GM19324 (cell line): ENCODE measurements around the gene S100A3.
"Not testable (repeated sequence)": the region's sequence is repeated elsewhere in the genome, so short reads cannot be mapped to it uniquely, and the experiment has no call there.

ENCODE experiments used
- ATAC-seq: cut with Tn5 transposase; IDR thresholded peaks from one replicate; pipeline ENCODE4 v1.9.1; 2021; ENCODE audit warnings: mild to moderate bottlenecking, moderate library complexity; ENCODE audit not compliant: unreplicated experiment, low FRiP score

Gene S100A3

DNA sequence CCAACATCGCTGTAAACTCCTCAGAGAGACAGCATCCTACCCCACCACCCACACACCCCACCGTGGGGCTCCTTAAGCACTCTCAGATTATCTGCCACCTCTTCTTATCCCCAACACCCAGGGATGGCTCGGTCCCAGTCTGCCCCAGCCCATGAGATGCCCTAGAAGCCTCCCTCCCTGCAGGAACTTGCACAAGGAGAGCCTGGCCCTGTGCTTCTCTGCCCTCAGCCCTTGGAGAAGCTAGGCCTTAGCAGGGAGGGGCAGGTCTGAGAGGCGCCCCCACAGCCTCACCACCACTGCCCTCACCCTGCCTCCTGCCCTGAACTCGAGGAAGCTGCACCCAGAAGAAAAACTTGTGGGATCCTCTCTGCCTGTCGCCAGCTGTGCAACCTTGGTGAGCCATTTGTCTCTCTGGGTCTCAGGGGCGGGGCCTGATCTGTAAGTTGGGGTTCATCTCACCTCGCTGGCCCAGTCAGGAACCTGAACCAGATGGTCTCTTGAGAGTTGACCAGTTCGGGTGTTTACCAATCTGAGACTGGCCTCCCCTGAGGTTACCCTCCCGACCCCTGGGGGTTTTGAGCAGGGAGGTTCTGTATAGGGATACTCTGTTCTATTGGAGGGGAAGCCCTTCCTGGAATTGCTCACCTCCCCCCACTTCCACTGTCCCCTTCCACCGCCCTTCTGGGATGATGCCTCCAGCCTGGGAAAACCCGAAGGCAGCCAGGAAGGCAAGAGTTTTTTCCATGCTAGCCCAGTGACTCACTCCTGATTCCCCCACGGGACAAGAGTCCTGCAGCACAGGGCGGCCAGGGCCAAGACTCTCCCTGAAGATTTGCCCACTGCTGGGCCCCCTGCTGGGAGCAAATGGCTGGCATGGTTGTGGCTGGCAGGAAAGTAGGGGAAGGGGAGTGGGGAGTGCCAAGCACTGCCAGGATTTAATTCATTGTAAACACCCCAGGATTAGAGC, at the start of gene S100A3:
TSS of gene S100A3 (minus strand) at position 537 of the 967 bp plus-strand sequence. CDS start 773 bp downstream, outside the sequence.
- ATAC-seq: no peak

GRCh38 chr1:153598309-153599172, 49.5 kb upstream of the S100A3 start:
- peak; percentile 93 for ATAC-seq

GRCh38 chr1:153597206-153597605, 48.1 kb upstream of the S100A3 start:
- ATAC-seq: no peak

GRCh38 chr1:153592748-153593147, 43.7 kb upstream of the S100A3 start:
- ATAC-seq: no peak

- ATAC-seq: no peak
Measured at GRCh38 chr1:153588482-153588881, 39.4 kb upstream of the S100A3 start.

GRCh38 chr1:153588033-153588432, 39.0 kb upstream of the S100A3 start:
- ATAC-seq: not testable (repeated sequence)

GRCh38 chr1:153587314-153587713, 38.3 kb upstream of the S100A3 start:
- ATAC-seq: no peak

DNA sequence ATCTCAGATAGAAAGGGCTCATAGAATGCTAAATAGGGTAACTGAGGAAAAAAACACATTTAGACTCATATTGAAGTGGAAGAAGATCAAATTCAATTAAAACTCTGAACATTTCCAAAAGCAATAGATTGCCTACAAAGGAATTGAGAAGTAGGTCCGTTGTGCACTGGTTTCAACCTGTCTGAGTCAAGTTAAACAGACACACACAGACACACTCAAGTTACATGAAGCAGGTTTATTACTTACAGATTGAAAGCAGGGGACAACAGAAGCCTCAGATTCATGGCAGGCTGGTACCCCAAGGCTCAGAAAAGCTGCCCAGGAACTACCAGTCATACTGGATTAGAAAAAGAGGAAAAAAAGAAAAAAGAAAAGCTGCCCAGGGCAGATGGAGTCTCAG, 37.3 kb upstream of the S100A3 start:
- no peak for ATAC-seq

- ATAC-seq: no peak
Measured at GRCh38 chr1:153585006-153585405, 35.9 kb upstream of the S100A3 start.

DNA sequence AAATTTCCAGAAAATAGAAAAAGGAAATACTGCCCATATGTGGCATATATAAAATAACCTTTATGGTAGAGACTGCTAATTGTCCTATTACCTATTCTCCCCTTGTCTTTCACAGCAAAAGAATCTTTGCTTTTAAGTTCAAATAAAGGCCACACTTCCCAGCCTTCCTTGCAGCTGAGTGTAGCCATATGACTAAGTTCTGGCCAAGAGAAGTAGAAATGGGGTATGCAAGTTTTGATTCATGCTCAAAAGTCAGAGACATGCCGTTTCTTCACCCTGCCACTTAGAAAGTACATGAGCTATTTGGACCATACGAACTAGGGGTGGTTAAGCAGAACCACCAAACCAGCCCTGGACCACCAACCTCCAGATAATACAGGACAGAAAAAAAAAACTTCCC, 34.9 kb upstream of the S100A3 start:
- ATAC-seq: no peak

DNA sequence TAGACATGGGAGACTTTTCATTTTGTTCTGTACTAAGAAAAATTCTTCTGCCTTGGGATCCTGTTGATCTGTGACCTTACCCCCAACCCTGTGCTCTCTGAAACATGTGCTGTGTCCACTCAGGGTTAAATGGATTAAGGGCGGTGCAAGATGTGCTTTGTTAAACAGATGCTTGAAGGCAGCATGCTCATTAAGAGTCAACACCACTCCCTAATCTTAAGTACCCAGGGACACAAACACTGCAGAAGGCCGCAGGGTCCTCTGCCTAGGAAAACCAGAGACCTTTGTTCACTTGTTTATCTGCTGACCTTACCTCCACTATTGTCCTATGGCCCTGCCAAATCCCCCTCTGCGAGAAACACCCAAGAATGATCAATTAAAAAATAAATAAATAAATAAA, 34.5 kb upstream of the S100A3 start:
- not testable (repeated sequence) for ATAC-seq

DNA sequence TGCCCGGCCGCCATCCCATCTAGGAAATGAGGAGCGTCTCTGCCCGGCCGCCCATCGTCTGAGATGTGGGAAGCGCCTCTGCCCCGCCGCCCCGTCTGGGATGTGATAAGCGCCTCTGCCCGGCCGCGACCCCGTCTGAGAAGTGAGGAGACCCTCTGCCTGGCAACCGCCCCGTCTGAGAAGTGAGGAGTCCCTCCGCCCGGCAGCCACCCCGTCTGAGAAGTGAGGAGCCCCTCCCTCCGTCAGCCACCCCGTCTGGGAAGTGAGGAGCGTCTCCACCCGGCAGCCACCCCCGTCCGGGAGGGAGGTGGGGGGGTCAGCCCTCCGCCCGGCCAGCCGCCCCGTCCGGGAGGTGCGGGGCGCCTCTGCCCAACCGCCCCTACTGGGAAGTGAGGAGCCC, 33.8 kb upstream of the S100A3 start:
- not testable (repeated sequence) for ATAC-seq

- no peak for ATAC-seq
Measured at GRCh38 chr1:153578936-153579335, 29.9 kb upstream of the S100A3 start.

DNA sequence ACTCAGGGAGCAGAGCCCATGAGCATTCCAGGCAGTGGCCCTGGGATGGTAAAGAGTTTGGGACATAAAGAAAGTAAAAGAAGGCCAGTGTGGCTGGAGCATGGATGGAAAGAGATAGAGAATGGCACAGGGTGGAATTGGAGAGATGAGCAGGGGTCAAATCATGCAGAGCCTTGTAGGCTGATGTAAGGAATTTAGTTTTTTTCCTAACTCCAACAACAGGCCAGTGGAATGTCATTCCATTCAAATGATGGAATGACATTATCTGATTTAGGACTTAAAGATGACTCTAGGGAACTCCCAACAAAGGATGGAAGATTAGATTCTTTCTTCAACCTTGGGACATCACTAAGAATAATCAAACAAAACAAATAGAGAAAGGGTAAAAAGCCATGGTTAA, 29.4 kb upstream of the S100A3 start:
- no peak for ATAC-seq

DNA sequence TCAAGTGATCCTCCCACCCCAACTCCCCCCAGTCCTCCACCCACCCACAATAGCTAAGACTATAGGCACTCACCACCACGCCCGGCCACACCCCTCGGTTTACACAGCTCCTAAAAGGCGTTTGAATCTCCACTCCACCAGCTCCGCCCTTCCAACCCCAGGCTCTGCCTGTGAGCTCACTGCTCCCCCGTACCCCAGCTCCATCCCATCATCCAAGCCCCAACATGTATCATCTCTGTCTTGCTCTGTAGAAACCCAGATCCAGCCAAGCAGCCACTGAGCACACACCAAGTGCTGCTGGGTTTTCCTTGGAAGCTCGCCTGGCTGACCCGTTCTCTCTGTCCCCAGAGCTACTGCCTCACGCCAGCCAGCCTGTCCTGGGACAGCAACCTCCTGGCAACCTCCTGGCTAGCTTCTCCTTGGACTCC, 28.6 kb upstream of the S100A3 start:
- no peak for ATAC-seq

DNA sequence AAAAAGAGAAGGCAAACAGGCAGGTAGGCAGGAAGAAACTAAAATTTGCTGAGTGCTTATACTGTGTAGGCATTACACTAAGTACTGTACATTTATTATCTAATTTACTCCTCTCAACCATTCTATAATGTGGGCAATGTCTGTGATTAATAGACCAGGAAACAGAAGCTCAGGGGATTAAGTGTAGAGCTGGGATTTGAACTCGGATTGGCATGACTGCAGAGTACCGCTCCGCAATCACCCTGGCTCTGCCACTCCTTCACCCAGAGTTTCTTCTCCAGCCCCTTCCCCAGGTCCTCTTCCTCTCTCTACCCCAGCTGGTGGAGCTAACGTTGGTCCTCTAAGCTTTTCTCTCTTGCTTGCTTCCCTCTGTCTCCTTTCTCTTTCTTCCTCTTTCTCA, 28.1 kb upstream of the S100A3 start:
- no peak for ATAC-seq

DNA sequence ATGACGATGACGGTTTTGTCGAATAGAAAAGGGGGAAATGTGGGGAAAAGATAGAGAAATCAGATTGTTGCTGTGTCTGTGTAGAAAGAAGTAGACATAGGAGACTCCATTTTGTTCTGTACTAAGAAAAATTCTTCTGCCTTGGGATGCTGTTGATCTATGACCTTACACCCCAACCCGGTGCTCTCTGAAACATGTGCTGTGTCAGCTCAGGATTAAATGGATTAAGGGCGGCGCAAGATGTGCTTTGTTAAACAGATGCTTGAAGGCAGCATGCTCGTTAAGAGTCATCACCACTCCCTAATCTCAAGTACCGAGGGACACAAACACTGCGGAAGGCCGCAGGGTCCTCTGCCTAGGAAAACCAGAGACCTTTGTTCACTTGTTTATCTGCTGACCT, 26.4 kb upstream of the S100A3 start:
- ATAC-seq: not testable (repeated sequence)

GRCh38 chr1:153575081-153575491, 26.0 kb upstream of the S100A3 start:
- not testable (repeated sequence) for ATAC-seq

DNA sequence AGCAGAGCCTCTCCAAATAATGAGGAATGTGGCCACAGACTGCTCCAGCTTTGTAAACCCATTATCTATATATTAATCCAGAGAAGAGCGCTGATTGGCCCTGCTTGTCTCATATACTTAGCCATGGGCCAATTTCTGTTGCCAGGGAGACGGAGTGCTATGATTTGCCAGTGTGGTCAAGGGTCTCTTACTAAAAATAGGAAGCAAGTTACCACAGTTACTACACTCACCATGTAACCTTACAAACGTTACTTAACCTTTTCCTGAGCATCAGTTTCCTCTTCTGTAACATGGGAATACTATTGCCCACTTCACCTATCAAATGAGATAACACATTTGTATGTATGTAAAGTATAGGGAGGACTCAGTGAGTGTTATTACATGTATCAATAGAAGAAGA, 24.3 kb upstream of the S100A3 start:
- no peak for ATAC-seq

DNA sequence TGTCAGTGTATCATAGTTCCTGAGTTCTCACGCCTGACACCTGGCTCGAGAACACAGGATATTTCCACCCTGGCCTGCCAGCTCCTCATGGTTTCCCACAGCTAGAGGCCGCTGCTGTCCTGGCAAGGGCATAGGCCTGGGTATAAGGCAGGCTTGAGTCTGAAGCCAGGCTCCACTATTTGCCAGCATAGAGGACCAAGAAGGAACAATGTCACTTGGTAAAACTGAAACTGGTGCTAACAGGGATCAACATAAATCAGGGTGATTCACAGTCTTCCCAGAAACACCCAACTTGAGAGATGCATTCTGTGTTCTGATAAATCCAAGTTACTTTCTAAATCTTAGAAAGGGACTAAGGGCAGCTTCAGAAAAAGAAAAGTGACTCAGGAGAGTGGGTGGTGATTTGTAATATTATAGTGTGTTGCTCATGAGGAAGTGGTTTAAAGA, 23.5 kb upstream of the S100A3 start:
- peak; percentile 56 for ATAC-seq

DNA sequence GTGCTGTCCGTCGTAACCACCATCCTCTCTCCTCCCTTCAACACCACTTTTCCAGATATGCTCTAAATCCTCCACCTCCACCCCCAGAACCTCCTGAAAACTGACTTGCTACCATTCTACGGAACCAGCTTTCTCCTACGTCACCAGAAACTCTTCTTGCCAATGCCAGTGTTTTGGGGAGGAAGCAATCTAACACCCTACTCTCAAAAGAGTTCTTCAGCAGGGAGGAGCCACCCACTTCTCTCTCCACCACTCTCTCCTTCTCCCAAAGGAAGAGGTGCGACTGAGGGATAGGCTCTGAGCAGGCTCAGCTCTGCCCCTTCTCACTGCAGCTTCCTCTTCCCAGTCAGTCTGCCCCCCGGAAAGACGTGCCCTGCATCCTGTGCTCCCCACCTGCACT, 22.6 kb upstream of the S100A3 start:
- no peak for ATAC-seq
